T-cell (primary cell): ENCODE results near the gene HEPH. TPM values are rescaled to one million over a fixed set of nuclear protein-coding genes. Genes with fewer than 3 reads are reported as not detected.

Experiments
- ATAC-seq, 4 experiments: fragments of 200-7000 bp in 3 of 4; fragments of 150-1000 bp in 1 of 4; cut with Tn5 transposase; replicated peaks in 1 of 4; 1 replicate in 3 of 4; 2 replicates in 1 of 4; pipeline ENCODE4 v1.10.0; 2021; ENCODE audit warnings: moderate library complexity in 3 of 4, mild to moderate bottlenecking in 2 of 4, moderate number of reproducible peaks in 1 of 4
- CTCF ChIA-PET, 2 donors: fragments of 300-600 bp; sonication (Branson Sonifier 250); formaldehyde crosslinking; loops; one replicate each; lab custom pipeline; 2022; ENCODE audit warnings: antibody characterized with exemption in 2 of 2; lab: Charles Lee
- POLR2A ChIA-PET, 2 donors: fragments of 300-600 bp; sonication (Branson Sonifier 250); formaldehyde crosslinking; loops; one replicate each; lab custom pipeline; 2022; ENCODE audit warnings: antibody characterized with exemption in 2 of 2; lab: Charles Lee
- DNase-seq, 35 experiments: peaks; one replicate each; pipeline versions ENCODE4 v3.0.0 to v3.0.0-alpha.2; 2013 to 2023
- H3K27ac ChIP-seq: one replicate; pipeline ENCODE4 v1.5.1; 2013; ENCODE audit warnings: low read length
- H3K27me3 ChIP-seq, 2 experiments: replicated peaks in 1 of 2; 1 replicate in 1 of 2; 2 replicates in 1 of 2; pipeline versions ENCODE4 v1.6.1 to v1.7.0; 2013; ENCODE audit warnings: low read length in 1 of 2, mixed read lengths in 1 of 2; ENCODE audit not compliant: control insufficient read depth in 2 of 2, insufficient read depth in 2 of 2; ENCODE audit errors: extremely low read depth in 1 of 2
- H3K36me3 ChIP-seq, 2 donors: 1 replicate in 1 of 2; 2 replicates in 1 of 2; pipeline versions ENCODE4 v1.6.1 to v1.7.0; 2013; ENCODE audit warnings: low read length in 1 of 2; ENCODE audit not compliant: control insufficient read depth in 2 of 2, insufficient read depth in 1 of 2; ENCODE audit errors: extremely low read depth in 1 of 2
- H3K4me1 ChIP-seq, 2 experiments: 1 replicate in 1 of 2; 2 replicates in 1 of 2; pipeline versions ENCODE4 v1.6.1 to v1.7.0; 2013; ENCODE audit warnings: low read length in 2 of 2, mixed read lengths in 1 of 2; ENCODE audit not compliant: insufficient read depth in 2 of 2, control insufficient read depth in 1 of 2; ENCODE audit errors: extremely low read depth in 1 of 2
- H3K4me3 ChIP-seq, 2 donors: 1 replicate in 1 of 2; 2 replicates in 1 of 2; pipeline versions ENCODE4 v1.5.1 to v1.7.0; 2013; ENCODE audit warnings: mild to moderate bottlenecking in 2 of 2, low read length in 1 of 2, moderate library complexity in 1 of 2; ENCODE audit not compliant: control insufficient read depth in 1 of 2; ENCODE audit errors: extremely low read depth in 1 of 2
- H3K9me3 ChIP-seq: 2 replicates; pipeline ENCODE4 v1.7.0; 2013
- H3K27ac Mint-ChIP-seq, 2 donors: one replicate each; pipeline ENCODE4 v1.8.0; 2020 to 2021; ENCODE audit warnings: mild to moderate bottlenecking in 2 of 2, mixed read lengths in 2 of 2
- H3K27me3 Mint-ChIP-seq, 2 donors: one replicate each; pipeline ENCODE4 v1.8.0; 2021 to 2022; ENCODE audit warnings: mixed read lengths in 2 of 2
- H3K36me3 Mint-ChIP-seq: one replicate; pipeline ENCODE4 v1.8.0; 2021; ENCODE audit warnings: mixed read lengths
- H3K4me1 Mint-ChIP-seq, 3 donors: one replicate each; pipeline ENCODE4 v1.8.0; 2020 to 2022; ENCODE audit warnings: mixed read lengths in 3 of 3, mild to moderate bottlenecking in 1 of 3
- H3K4me3 Mint-ChIP-seq, 3 donors: one replicate each; pipeline ENCODE4 v1.8.0; 2020 to 2022; ENCODE audit warnings: mild to moderate bottlenecking in 3 of 3, mixed read lengths in 3 of 3, moderate library complexity in 3 of 3
- H3K9me3 Mint-ChIP-seq, 3 donors: one replicate each; pipeline ENCODE4 v1.8.0; 2020 to 2022; ENCODE audit warnings: mixed read lengths in 3 of 3
- WGBS: methylation state at CpG from one replicate; pipeline ENCODE4 v1.1.5; 2013; ENCODE audit warnings: missing lambda C conversion rate; ENCODE audit not compliant: insufficient coverage; 5-methylcytosine and 5-hydroxymethylcytosine counted together
- total RNA-seq, 35 experiments: library from RNA in 6 of 35; stranded (reverse) in 6 of 35; fragments of 120-200 nt in 1 of 35; gene quantifications; one replicate each; pipeline versions ENCODE4 v1.2.1 to v1.2.4 and lab custom pipeline; 2013 to 2026

HEPH gene
- total RNA-seq, 5 donors from 2014 or later (not counting 1 experiment from before 2014, with no cell fraction given) = 0.15 to 0.44 (median 0.31) TPM; not detected in 1

DNA sequence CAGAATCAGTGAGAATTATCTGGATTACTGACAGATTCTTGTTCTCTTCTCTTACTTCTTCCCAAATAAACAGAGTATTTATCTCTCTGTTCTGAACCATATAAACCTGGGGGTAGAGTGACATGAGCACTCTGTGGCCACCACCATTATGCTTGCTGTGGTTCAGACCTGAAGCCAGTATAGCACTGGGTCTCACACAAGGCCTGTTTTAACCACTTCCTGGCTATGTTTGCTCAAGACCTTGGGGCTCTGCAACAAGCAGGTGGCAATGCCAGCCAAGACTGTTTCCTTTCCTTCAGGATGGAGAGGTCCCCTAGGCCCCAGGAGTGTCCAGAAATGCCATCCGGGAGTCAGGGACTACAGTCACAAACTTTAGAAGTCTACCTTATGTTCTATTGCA, 21.7 kb upstream of the HEPH start:
- Histone ChIP-seq H3K36me3 (no peaks in the 10 kb centered on the region), H3K27ac (no peak overlapping the region), H3K4me3 (no peak overlapping the region), H3K9me3 (no peaks in the 10 kb centered on the region), H3K4me1 (no peaks in the 10 kb centered on the region), H3K27me3 (no peaks in the 10 kb centered on the region)
- Mint-ChIP-seq H3K9me3 (peaks cover 0 to 2% (median 0%) of the 10 kb centered on the region in 3 donors), H3K4me3 (no peak overlapping the region), H3K4me1 (no peaks in the 10 kb centered on the region), H3K27ac (no peak overlapping the region), H3K27me3 (peaks cover 5 to 21% of the 10 kb centered on the region in 2 donors), H3K36me3 (no peaks in the 10 kb centered on the region)
- POLR2A ChIA-PET = no interaction called here
- CTCF ChIA-PET = no interaction called here
- no CpG with 5 or more reads among the region's 1 CpG for WGBS
- no peak for ATAC-seq
- no peak for DNase-seq

DNA sequence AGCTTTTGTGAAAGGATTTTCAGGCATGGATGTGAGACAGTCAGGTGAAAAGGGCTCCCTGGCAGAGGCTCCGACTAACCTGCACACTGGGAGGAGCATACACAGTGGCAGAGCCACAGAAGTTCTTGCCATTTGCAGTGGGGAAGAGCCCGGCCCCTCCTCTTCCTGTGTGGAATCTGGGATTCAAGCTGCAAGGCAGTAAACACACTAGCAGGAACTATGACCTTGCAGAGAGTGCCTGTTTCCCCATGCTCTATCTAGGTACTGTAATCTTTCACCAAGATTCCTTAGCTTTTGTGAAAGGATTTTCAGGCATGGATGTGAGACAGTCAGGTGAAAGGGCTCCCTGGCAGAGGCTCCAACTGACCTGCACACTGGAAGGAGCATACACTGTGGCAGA, 19.8 kb upstream of the HEPH start:
- H3K27me3 Mint-ChIP-seq = peaks cover 4 to 22% of the 10 kb centered on the region in 2 donors
- WGBS = no CpG with 5 or more reads among the region's 2 CpGs
- Histone ChIP-seq H3K36me3 (no peaks in the 10 kb centered on the region), H3K27me3 (no peaks in the 10 kb centered on the region), H3K9me3 (no peaks in the 10 kb centered on the region), H3K4me3 (no peak overlapping the region), H3K4me1 (no peaks in the 10 kb centered on the region), H3K27ac (no peak overlapping the region)
- ChIA-PET CTCF (no interaction called here), POLR2A (no interaction called here)
- H3K27ac Mint-ChIP-seq = no peak overlapping the region
- no peak overlapping the region for H3K4me3 Mint-ChIP-seq
- no peaks in the 10 kb centered on the region for H3K36me3 Mint-ChIP-seq
- ATAC-seq (no peak), DNase-seq (no peak)
- H3K4me1 Mint-ChIP-seq = no peaks in the 10 kb centered on the region
- H3K9me3 Mint-ChIP-seq = no peaks in the 10 kb centered on the region

DNA sequence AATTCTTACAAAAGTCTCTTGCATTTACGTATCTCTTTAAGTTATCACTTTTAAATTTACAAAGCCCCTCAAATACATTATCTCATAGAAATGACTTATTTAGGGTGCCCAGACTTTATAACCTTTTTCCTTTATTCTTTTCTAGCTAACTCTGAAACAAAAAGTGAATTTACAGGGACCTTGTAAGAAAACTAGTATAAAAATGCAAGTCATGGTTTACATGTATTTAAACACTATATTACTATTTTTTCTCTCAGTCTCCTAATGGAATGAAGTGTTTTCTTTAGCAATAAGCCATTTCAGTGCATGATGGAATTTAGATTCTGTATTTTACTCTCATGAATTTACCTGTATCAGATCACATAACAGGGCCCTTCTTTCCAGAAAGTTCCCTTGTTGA, 14.5 kb upstream of the HEPH start:
- WGBS = no CpG with 5 or more reads among the region's 1 CpG
- Mint-ChIP-seq H3K36me3 (no peaks in the 10 kb centered on the region), H3K27ac (no peak overlapping the region), H3K27me3 (peaks cover 3 to 11% of the 10 kb centered on the region in 2 donors), H3K4me3 (no peak overlapping the region), H3K4me1 (no peaks in the 10 kb centered on the region), H3K9me3 (no peaks in the 10 kb centered on the region)
- no peaks in the 10 kb centered on the region for H3K9me3 ChIP-seq
- ChIA-PET CTCF (interaction anchor here in 1 of 2 donors (0.7 kb wide), 1 partner anchor 998 kb away, joined by 3 read pairs; no protein-coding TSS in a partner anchor), POLR2A (interaction anchor here in 1 of 2 donors (0.6 kb wide), 1 partner anchor 19 kb away, joined by 3 read pairs; no protein-coding TSS in a partner anchor)
- no peaks in the 10 kb centered on the region for H3K4me1 ChIP-seq
- H3K27me3 ChIP-seq = no peaks in the 10 kb centered on the region
- no peaks in the 10 kb centered on the region for H3K36me3 ChIP-seq
- ATAC-seq (no peak), DNase-seq (no peak)
- H3K27ac ChIP-seq = no peak overlapping the region
- no peak overlapping the region for H3K4me3 ChIP-seq

DNA sequence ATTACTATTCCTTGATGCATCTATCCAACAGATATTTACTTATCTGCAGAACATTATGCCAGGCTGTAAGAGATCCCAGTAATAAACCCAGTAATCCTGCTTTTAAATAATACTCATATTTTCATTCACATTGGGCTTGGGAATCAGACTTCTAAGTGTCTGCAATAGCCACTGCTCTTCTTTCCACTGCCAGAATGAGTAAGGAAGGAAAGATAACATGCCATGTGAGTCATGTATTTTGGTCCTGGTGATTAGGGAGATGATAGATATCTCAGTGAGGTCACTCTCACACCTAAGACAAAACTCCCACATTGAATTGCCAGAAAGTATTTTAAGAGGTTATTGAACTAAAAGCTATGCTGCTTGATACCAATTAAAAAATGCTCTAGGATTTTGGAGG, 13.9 kb upstream of the HEPH start:
- Histone ChIP-seq H3K4me1 (no peaks in the 10 kb centered on the region), H3K9me3 (no peaks in the 10 kb centered on the region), H3K36me3 (no peaks in the 10 kb centered on the region), H3K27me3 (no peaks in the 10 kb centered on the region), H3K27ac (no peak overlapping the region), H3K4me3 (no peak overlapping the region)
- Mint-ChIP-seq H3K36me3 (no peaks in the 10 kb centered on the region), H3K9me3 (no peaks in the 10 kb centered on the region), H3K4me3 (no peak overlapping the region), H3K27me3 (peaks cover 3 to 11% of the 10 kb centered on the region in 2 donors), H3K4me1 (no peaks in the 10 kb centered on the region), H3K27ac (no peak overlapping the region)
- ChIA-PET CTCF (no interaction called here), POLR2A (no interaction called here)
- no peak for DNase-seq
- no peak for ATAC-seq

DNA sequence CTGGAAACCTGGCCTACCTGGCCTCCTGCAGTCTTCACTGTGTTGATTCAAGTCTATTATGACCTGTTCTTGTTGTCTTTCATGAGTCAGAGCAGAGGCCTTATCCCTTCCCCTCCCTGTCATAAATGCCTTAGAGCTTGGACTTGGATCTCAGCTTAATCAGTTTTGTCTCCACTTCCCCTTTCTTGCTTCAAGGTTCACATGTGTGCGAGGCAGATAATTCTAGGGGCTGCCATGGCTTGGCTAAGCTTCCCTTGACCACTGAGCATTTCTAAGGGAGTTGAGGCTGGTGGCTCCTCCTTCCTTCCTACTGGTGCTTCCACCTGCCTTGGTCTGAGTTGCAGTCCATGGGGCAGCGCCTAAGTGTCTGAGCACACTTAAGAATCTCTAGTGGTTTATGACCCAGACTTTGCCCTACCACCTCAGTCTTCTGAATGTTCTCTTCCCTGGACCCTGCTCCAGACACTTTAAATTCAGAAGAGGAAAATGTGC, 1.7 kb upstream of the HEPH start:
- H3K27ac Mint-ChIP-seq = no peak overlapping the region
- H3K4me1 Mint-ChIP-seq = no peaks in the 10 kb centered on the region
- DNase-seq = no peak
- peaks cover 0 to 13% of the 10 kb centered on the region in 2 donors for H3K27me3 Mint-ChIP-seq
- H3K4me1 ChIP-seq = no peaks in the 10 kb centered on the region
- no peak overlapping the region for H3K4me3 Mint-ChIP-seq
- no peaks in the 10 kb centered on the region for H3K36me3 ChIP-seq
- no peaks in the 10 kb centered on the region for H3K9me3 Mint-ChIP-seq
- H3K36me3 Mint-ChIP-seq = no peaks in the 10 kb centered on the region
- no peaks in the 10 kb centered on the region for H3K27me3 ChIP-seq
- ChIA-PET CTCF (no interaction called here), POLR2A (no interaction called here)
- no peak for ATAC-seq
- H3K4me3 ChIP-seq = no peak overlapping the region
- H3K27ac ChIP-seq = no peak overlapping the region
- no peaks in the 10 kb centered on the region for H3K9me3 ChIP-seq
- WGBS = no CpG with 5 or more reads among the region's 2 CpGs

DNA sequence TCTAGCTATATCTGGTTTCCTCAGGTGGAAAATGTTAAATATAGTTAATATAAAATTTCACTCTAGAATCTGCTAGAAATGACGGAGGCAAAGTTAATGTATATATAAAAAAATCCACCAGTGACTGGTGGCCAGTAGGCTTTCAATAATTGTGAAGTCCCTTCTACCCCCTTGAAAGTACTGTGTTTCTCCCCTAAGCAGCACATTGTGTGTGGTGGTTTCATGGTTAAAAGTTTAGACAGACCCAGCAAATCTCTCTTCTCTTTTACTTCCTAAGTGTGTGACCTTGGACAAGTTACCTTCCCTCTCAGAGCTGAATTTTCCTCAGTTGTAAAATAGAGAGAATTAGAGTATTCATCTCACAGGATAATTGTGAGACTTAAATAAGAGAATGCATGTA, 600 bp upstream of the HEPH start:
- Histone ChIP-seq H3K4me1 (no peaks in the 10 kb centered on the region), H3K27me3 (no peaks in the 10 kb centered on the region), H3K9me3 (no peaks in the 10 kb centered on the region), H3K36me3 (no peaks in the 10 kb centered on the region), H3K4me3 (no peak overlapping the region), H3K27ac (no peak overlapping the region)
- ChIA-PET CTCF (no interaction called here), POLR2A (no interaction called here)
- no peaks in the 10 kb centered on the region for H3K36me3 Mint-ChIP-seq
- no peak for DNase-seq
- H3K4me1 Mint-ChIP-seq = no peaks in the 10 kb centered on the region
- no peak overlapping the region for H3K4me3 Mint-ChIP-seq
- no peak for ATAC-seq
- no CpG with 5 or more reads among the region's 1 CpG for WGBS
- no peak overlapping the region for H3K27ac Mint-ChIP-seq
- peaks cover 0 to 18% of the 10 kb centered on the region in 2 donors for H3K27me3 Mint-ChIP-seq
- H3K9me3 Mint-ChIP-seq = no peaks in the 10 kb centered on the region

DNA sequence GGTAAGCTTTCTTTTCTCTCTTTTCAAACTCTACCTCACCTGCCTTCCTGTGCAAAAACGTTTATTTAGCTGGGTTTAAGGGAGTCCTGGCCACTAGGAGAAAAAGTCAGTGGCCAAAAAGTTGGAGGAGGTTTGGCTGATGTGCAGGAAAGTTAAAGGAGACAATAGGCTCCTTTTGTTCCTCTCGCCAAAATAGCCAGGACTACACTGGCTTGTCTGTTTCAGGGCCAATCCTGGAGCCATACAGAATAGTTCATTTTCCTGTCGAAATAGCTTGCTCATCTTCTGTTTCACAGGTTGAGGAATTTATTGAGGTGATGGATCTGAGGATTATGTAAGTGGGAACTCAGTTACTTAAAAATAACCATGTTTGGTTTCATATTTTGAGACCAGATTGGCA, 423 bp downstream of the HEPH start:
- H3K4me3 Mint-ChIP-seq = no peak overlapping the region
- H3K4me3 ChIP-seq = no peak overlapping the region
- no peaks in the 10 kb centered on the region for H3K4me1 Mint-ChIP-seq
- CTCF ChIA-PET = no interaction called here
- no peak overlapping the region for H3K27ac Mint-ChIP-seq
- ATAC-seq (no peak), DNase-seq (no peak)
- H3K36me3 Mint-ChIP-seq = no peaks in the 10 kb centered on the region
- H3K27me3 ChIP-seq = no peaks in the 10 kb centered on the region
- H3K27ac ChIP-seq = no peak overlapping the region
- POLR2A ChIA-PET = no interaction called here
- no peaks in the 10 kb centered on the region for H3K4me1 ChIP-seq
- WGBS = no CpG with 5 or more reads among the region's 3 CpGs
- H3K27me3 Mint-ChIP-seq = peaks cover 0 to 24% of the 10 kb centered on the region in 2 donors
- H3K9me3 ChIP-seq = no peaks in the 10 kb centered on the region
- no peaks in the 10 kb centered on the region for H3K9me3 Mint-ChIP-seq
- H3K36me3 ChIP-seq = no peaks in the 10 kb centered on the region
